H1 (cell line): Measurements from ENCODE around the gene CENPF. TPM values are rescaled to one million over a fixed set of nuclear protein-coding genes. Genes with fewer than 3 reads are reported as not detected.

ENCODE experiments used
- CTCF ChIA-PET: fragments of 300-600 bp; sonication (Branson Sonifier 250); formaldehyde crosslinking; loops from one replicate; lab custom pipeline; 2021; ENCODE audit not compliant: partially characterized antibody; lab: Charles Lee
- POLR2A ChIA-PET: fragments of 300-600 bp; sonication (Branson Sonifier 250); formaldehyde crosslinking; loops from one replicate; lab custom pipeline; 2021; ENCODE audit warnings: inconsistent platforms; ENCODE audit not compliant: partially characterized antibody; lab: Charles Lee
- DNase-seq, 2 experiments: peaks; one replicate each; pipeline versions ENCODE4 v3.0.0 to v3.0.0-alpha.2; 2010 to 2022; ENCODE audit warnings: low spot score in 2 of 2, low read depth in 1 of 2, mixed read lengths in 1 of 2
- FAIRE-seq: peaks from 2 replicates; lab custom pipeline; 2011; peaks lifted over from hg19 to GRCh38; lab: Jason Lieb, UNC
- H2AFZ ChIP-seq: 2 replicates; pipeline ENCODE4 v1.8.1; 2012; ENCODE audit warnings: low read length, inconsistent platforms
- H2AK5ac ChIP-seq: 2 replicates; pipeline ENCODE4 v1.6.1; 2013; ENCODE audit warnings: low read depth, low read length
- H2BK120ac ChIP-seq: replicated peaks from 2 replicates; pipeline ENCODE3; 2013; ENCODE audit warnings: low read depth, low read length, inconsistent platforms
- H2BK12ac ChIP-seq: 2 replicates; pipeline ENCODE4 v1.6.1; 2013; ENCODE audit warnings: low read depth, low read length
- H2BK15ac ChIP-seq: 2 replicates; pipeline ENCODE4 v1.6.1; 2013; ENCODE audit warnings: low read length
- H2BK20ac ChIP-seq: 2 replicates; pipeline ENCODE4 v1.6.1; 2013; ENCODE audit warnings: low read length
- H2BK5ac ChIP-seq: 2 replicates; pipeline ENCODE4 v1.6.1; 2013; ENCODE audit warnings: low read depth, low read length
- H3K14ac ChIP-seq: 2 replicates; pipeline ENCODE4 v1.6.1; 2013; ENCODE audit warnings: inconsistent platforms; ENCODE audit not compliant: insufficient read length
- H3K18ac ChIP-seq: 2 replicates; pipeline ENCODE4 v1.6.1; 2013; ENCODE audit warnings: low read length; ENCODE audit errors: extremely low read depth
- H3K23ac ChIP-seq: 2 replicates; pipeline ENCODE4 v1.6.1; 2013; ENCODE audit warnings: inconsistent platforms; ENCODE audit not compliant: insufficient read length
- H3K23me2 ChIP-seq: 2 replicates; pipeline ENCODE4 v1.6.1; 2013; ENCODE audit warnings: low read depth, low read length
- H3K27ac ChIP-seq: 2 replicates; pipeline ENCODE4 v1.6.1; 2011; ENCODE audit warnings: low read depth, low read length, inconsistent platforms
- H3K27me3 ChIP-seq, 4 experiments: replicated peaks in 1 of 4; 1 replicate in 1 of 4; 2 replicates in 3 of 4; pipeline versions ENCODE4 v1.6.1 to v1.8.1; 2011 to 2013; ENCODE audit warnings: low read length in 3 of 4, mild to moderate bottlenecking in 3 of 4, inconsistent platforms in 2 of 4, mixed read lengths in 2 of 4, moderate library complexity in 1 of 4; ENCODE audit not compliant: control insufficient read depth in 3 of 4, insufficient read depth in 3 of 4; ENCODE audit errors: extremely low read depth in 1 of 4
- H3K36me3 ChIP-seq, 4 experiments: 2 replicates each; pipeline versions ENCODE4 v1.6.1 to v1.8.1; 2011 to 2013; ENCODE audit warnings: mild to moderate bottlenecking in 4 of 4, low read length in 3 of 4, moderate library complexity in 2 of 4, control low read depth in 1 of 4, inconsistent platforms in 1 of 4; ENCODE audit not compliant: insufficient read depth in 4 of 4, control insufficient read depth in 2 of 4
- H3K4ac ChIP-seq: replicated peaks from 2 replicates; pipeline ENCODE3; 2013; ENCODE audit warnings: low read length, low read depth, mixed read lengths, inconsistent platforms; ENCODE audit not compliant: insufficient read length
- H3K4me1 ChIP-seq, 4 experiments: replicated peaks in 1 of 4; 1 replicate in 1 of 4; 2 replicates in 3 of 4; pipeline versions ENCODE4 v1.6.1 to v1.8.1; 2011 to 2013; ENCODE audit warnings: low read length in 3 of 4, inconsistent platforms in 2 of 4, mixed read lengths in 1 of 4; ENCODE audit not compliant: insufficient read depth in 4 of 4, control insufficient read depth in 3 of 4
- H3K4me2 ChIP-seq, 2 experiments: 2 replicates each; pipeline versions ENCODE4 v1.6.1 to v1.8.1; 2011 to 2013; ENCODE audit warnings: low read depth in 2 of 2, low read length in 2 of 2, control low read depth in 1 of 2, inconsistent platforms in 1 of 2, mild to moderate bottlenecking in 1 of 2; ENCODE audit not compliant: insufficient read depth in 1 of 2
- H3K4me3 ChIP-seq, 4 experiments: fragments of 200-600, 300-600 bp in 1 of 4; sonication (generic), shearing (Covaris generic), sonication (Bioruptor Twin) in 1 of 4; 2 replicates each; pipeline versions ENCODE4 v1.5.1 to v1.8.1; 2011 to 2016; ENCODE audit warnings: low read length in 4 of 4, low read depth in 3 of 4, control low read depth in 2 of 4, inconsistent platforms in 2 of 4, mild to moderate bottlenecking in 2 of 4, mixed read lengths in 1 of 4, moderate library complexity in 1 of 4; ENCODE audit not compliant: insufficient read depth in 2 of 4; ENCODE audit errors: extremely low read depth in 1 of 4
- H3K56ac ChIP-seq: replicated peaks from 2 replicates; pipeline ENCODE3; 2013; ENCODE audit warnings: low read depth, mild to moderate bottlenecking, mixed read lengths, low read length, inconsistent platforms; ENCODE audit not compliant: insufficient read length
- H3K79me1 ChIP-seq: 2 replicates; pipeline ENCODE4 v1.6.1; 2013; ENCODE audit warnings: low read depth, low read length, control low read depth
- H3K79me2 ChIP-seq, 2 experiments: 2 replicates each; pipeline versions ENCODE4 v1.6.1 to v1.8.1; 2012 to 2013; ENCODE audit warnings: low read length in 2 of 2, mild to moderate bottlenecking in 2 of 2, inconsistent platforms in 1 of 2; ENCODE audit not compliant: insufficient read depth in 2 of 2, control insufficient read depth in 1 of 2
- H3K9ac ChIP-seq, 4 experiments: replicated peaks in 1 of 4; 1 replicate in 1 of 4; 2 replicates in 3 of 4; pipeline versions ENCODE4 v1.6.1 to v1.8.1; 2011 to 2013; ENCODE audit warnings: low read depth in 3 of 4, low read length in 3 of 4, control low read depth in 2 of 4, mild to moderate bottlenecking in 2 of 4, moderate library complexity in 2 of 4, inconsistent platforms in 1 of 4; ENCODE audit errors: extremely low read depth in 1 of 4
- H3K9me3 ChIP-seq, 2 experiments: 2 replicates each; pipeline versions ENCODE4 v1.6.1 to v1.8.1; 2012 to 2013; ENCODE audit warnings: mild to moderate bottlenecking in 2 of 2, moderate library complexity in 2 of 2, control low read depth in 1 of 2, inconsistent platforms in 1 of 2, low read depth in 1 of 2, low read length in 1 of 2, mixed read lengths in 1 of 2; ENCODE audit not compliant: insufficient read depth in 2 of 2
- H4K20me1 ChIP-seq, 2 experiments: replicated peaks in 1 of 2; 2 replicates each; pipeline versions ENCODE3 to v1.8.1; 2011 to 2013; ENCODE audit warnings: inconsistent platforms in 2 of 2, low read length in 2 of 2, mild to moderate bottlenecking in 1 of 2; ENCODE audit not compliant: insufficient read depth in 2 of 2, control insufficient read depth in 1 of 2
- H4K5ac ChIP-seq: 2 replicates; pipeline ENCODE4 v1.6.1; 2013; ENCODE audit warnings: low read length, low read depth, mixed read lengths, inconsistent platforms; ENCODE audit not compliant: insufficient read length
- H4K8ac ChIP-seq: 2 replicates; pipeline ENCODE4 v1.8.0; 2013; ENCODE audit warnings: mild to moderate bottlenecking, moderate library complexity, low read length, inconsistent platforms; ENCODE audit not compliant: insufficient read depth; ENCODE audit errors: extremely low read depth
- H4K91ac ChIP-seq: replicated peaks from 2 replicates; pipeline ENCODE3; 2013; ENCODE audit warnings: low read length, mixed read lengths, inconsistent platforms; ENCODE audit not compliant: insufficient read length
- CTBP2 ChIP-seq: IDR thresholded peaks from 2 replicates; pipeline ENCODE4 v1.7.0; 2011; ENCODE audit warnings: borderline replicate concordance, mild to moderate bottlenecking, moderate library complexity, mixed read lengths, low read length; ENCODE audit not compliant: insufficient read depth, insufficient read length
- JUN ChIP-seq: IDR thresholded peaks from 2 replicates; pipeline ENCODE4 v1.6.1; 2011; ENCODE audit warnings: low read depth, mild to moderate bottlenecking, improper control_type of control experiment, low read length
- KDM5A ChIP-seq: fragments of 200-600 bp; IDR thresholded peaks from 2 replicates; pipeline ENCODE4 v1.7.1; 2012; ENCODE audit warnings: mild to moderate bottlenecking, low read length, inconsistent platforms, mixed read lengths
- PHF8 ChIP-seq: fragments of 200-600 bp; sonication (generic); conservative IDR thresholded peaks from 2 replicates; pipeline ENCODE4 v1.7.1; 2012; ENCODE audit warnings: low read depth, mild to moderate bottlenecking, inconsistent platforms, low read length, moderate library complexity
- SIN3A ChIP-seq, 2 experiments: IDR thresholded peaks in 1 of 2; conservative IDR thresholded peaks in 1 of 2; 2 replicates each; pipeline ENCODE4 v1.6.1; 2011 to 2012; ENCODE audit warnings: low read length in 2 of 2, improper control_type of control experiment in 1 of 2, low read depth in 1 of 2, mild to moderate bottlenecking in 1 of 2
- SRF ChIP-seq: IDR thresholded peaks from 2 replicates; pipeline ENCODE4 v1.6.1; 2011; ENCODE audit warnings: mild to moderate bottlenecking, low read depth, low read length, moderate library complexity
- SUZ12 ChIP-seq: fragments of 200-600 bp; sonication (generic); IDR thresholded peaks from 2 replicates; pipeline ENCODE4 v1.6.1; 2012; ENCODE audit warnings: mild to moderate bottlenecking, inconsistent platforms, low read length, moderate library complexity, mixed read lengths
- TAF1 ChIP-seq: IDR thresholded peaks from 2 replicates; pipeline ENCODE4 v1.6.1; 2011; ENCODE audit warnings: mild to moderate bottlenecking, low read depth, low read length
- WGBS, 2 experiments: shearing (Covaris generic) in 1 of 2; methylation state at CpG; one replicate each; pipeline versions ENCODE4 v1.1.6 to v1.1.7; 2013 to 2015; ENCODE audit warnings: low lambda C conversion rate in 2 of 2, mixed read lengths in 2 of 2, inconsistent platforms in 1 of 2, low coverage in 1 of 2, missing lambda C conversion rate in 1 of 2; ENCODE audit not compliant: insufficient replicate concordance in 2 of 2, insufficient coverage in 1 of 2, insufficient read length in 1 of 2; ENCODE audit errors: extremely low coverage in 1 of 2, missing lambda C conversion rate in 1 of 2; 5-methylcytosine and 5-hydroxymethylcytosine counted together
- polyA plus RNA-seq, 7 experiments: library from polyadenylated mRNA; depleted of rRNA in 3 of 7; stranded (reverse) in 5 of 7; unstranded in 2 of 7; fragments of >200 nt in 5 of 7; fragments of 200-250 nt in 2 of 7; gene quantifications; 1 replicate in 5 of 7; 2 replicates in 1 of 7; 4 replicates in 1 of 7; pipeline versions ENCODE4 v1.2.1 to v1.2.3, GENCODE V29; 2011 to 2013; ENCODE audit warnings: missing spikeins in 2 of 7, mixed read lengths in 2 of 7
- total RNA-seq: library from RNA; stranded (reverse); fragmentation: NEBNext Ultra II Directional; extraction: Animal tissue kit (Norgen Biotek cat#: 25700); gene quantifications from 2 replicates; pipeline ENCODE4 v1.2.1, GENCODE V29; 2021
- TF ChIP-seq, protein P1 (sequence below): IDR thresholded peaks from 2 replicates; pipeline ENCODE4 v1.6.1; 2012; ENCODE audit warnings: inconsistent platforms

Gene CENPF
- total and polyA plus RNA-seq, 2 of the 8 experiments (the other 6 are each of a cell fraction or from before 2014, with no cell fraction given) = 13.7 to 170 TPM

DNA sequence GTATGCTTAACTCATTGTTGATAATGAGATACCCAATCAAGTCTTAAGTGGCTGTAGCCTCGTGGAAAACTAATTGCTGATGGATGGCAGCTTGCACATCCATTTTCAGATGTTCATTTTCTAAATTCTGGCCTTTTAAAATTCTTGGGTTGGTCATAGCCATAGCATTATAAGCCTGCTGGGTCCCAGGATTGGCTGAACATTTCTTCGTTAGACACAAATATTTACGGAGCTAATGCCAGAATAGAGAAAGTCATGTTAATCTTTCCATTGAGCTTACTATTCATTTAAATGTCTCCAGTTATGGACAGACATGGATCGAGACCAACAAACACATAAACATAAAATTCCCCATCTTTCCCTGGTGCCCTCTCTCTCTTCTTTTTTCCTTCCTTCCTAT is 32.5 kb downstream of the CENPF start:
- H2AK5ac ChIP-seq = no peak overlapping the region
- no peak overlapping the region for H2BK15ac ChIP-seq
- H3K4me2 ChIP-seq = no peak overlapping the region
- H2BK12ac ChIP-seq = no peak overlapping the region
- H3K36me3 ChIP-seq = peaks cover 44 to 87% (median 82%) of the 10 kb centered on the region in 4 experiments
- H3K4me1 ChIP-seq = no peaks in the 10 kb centered on the region
- ChIA-PET CTCF (interaction anchor here (0.7 to 5.3 kb wide), 10 partner anchors 12 to 892 kb away, joined by 3 to 41 read pairs (median 3); no protein-coding TSS in a partner anchor), POLR2A (interaction anchor here (0.6 to 1.3 kb wide), 2 partner anchors 10 to 1379 kb away, joined by 3 to 5 read pairs; no protein-coding TSS in a partner anchor)
- H3K4ac ChIP-seq = no peak overlapping the region
- no peak overlapping the region for H3K18ac ChIP-seq
- H4K91ac ChIP-seq = no peak overlapping the region
- H4K8ac ChIP-seq = no peak overlapping the region
- FAIRE-seq (no peak), DNase-seq (no peak)
- H3K9ac ChIP-seq = no peak overlapping the region
- H2BK5ac ChIP-seq = no peak overlapping the region
- no peak overlapping the region for H3K4me3 ChIP-seq
- H4K5ac ChIP-seq = no peak overlapping the region
- H4K20me1 ChIP-seq = peaks cover 2 to 7% of the 10 kb centered on the region in 2 experiments
- no peaks in the 10 kb centered on the region for H3K23me2 ChIP-seq
- no peak overlapping the region for H2BK120ac ChIP-seq
- H3K56ac ChIP-seq = no peak overlapping the region
- no peak overlapping the region for H3K27ac ChIP-seq
- H3K27me3 ChIP-seq = no peaks in the 10 kb centered on the region
- no peak overlapping the region for H2BK20ac ChIP-seq
- no peaks in the 10 kb centered on the region for H3K9me3 ChIP-seq
- H3K14ac ChIP-seq = no peak overlapping the region
- no peak overlapping the region for H3K23ac ChIP-seq
- H3K79me1 ChIP-seq = 0 out of 2 replicates have a peak, but pooled peaks cover 2% of the 10 kb centered on the region
- H2AFZ ChIP-seq = no peak overlapping the region
- H3K79me2 ChIP-seq = no peaks in the 10 kb centered on the region
- 91% methylated on average over 4 of the region's 4 CpGs; no CpG with 5 or more reads in 1 of the 2 experiments for WGBS, 2 experiments
- no peak for TF ChIP-seq SRF
- no peak for TF ChIP-seq PHF8
- TF ChIP-seq, protein P1, sequence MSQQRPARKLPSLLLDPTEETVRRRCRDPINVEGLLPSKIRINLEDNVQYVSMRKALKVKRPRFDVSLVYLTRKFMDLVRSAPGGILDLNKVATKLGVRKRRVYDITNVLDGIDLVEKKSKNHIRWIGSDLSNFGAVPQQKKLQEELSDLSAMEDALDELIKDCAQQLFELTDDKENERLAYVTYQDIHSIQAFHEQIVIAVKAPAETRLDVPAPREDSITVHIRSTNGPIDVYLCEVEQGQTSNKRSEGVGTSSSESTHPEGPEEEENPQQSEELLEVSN = no peak
- TF ChIP-seq CTBP2 = no peak
- no peak for TF ChIP-seq KDM5A
- no peak for TF ChIP-seq JUN
- no peak for TF ChIP-seq SIN3A (conservative IDR thresholded peaks at IDR 0.05 in 1 of 2, IDR thresholded peaks at IDR 0.05 in 1 of 2; ENCODE audit: low read depth in 1 of 2, low read length in 2 of 2)
- no peak for TF ChIP-seq SUZ12
- TF ChIP-seq TAF1 = no peak
